GM12872 (cell line): ENCODE results near the gene LGALS12.

ENCODE experiments used
- CTCF ChIP-seq: IDR thresholded peaks from 3 replicates; pipeline ENCODE4 v1.5.1; 2011; ENCODE audit warnings: low read depth, mild to moderate bottlenecking, low read length, moderate library complexity; ENCODE audit not compliant: insufficient read depth

The LGALS12 gene

GRCh38 chr11:63492441-63492840, 13.4 kb upstream of the LGALS12 start:
- TF ChIP-seq CTCF: no peak

GRCh38 chr11:63493127-63493526, 12.8 kb upstream of the LGALS12 start:
- TF ChIP-seq CTCF: no peak

GRCh38 chr11:63494975-63495374, 10.9 kb upstream of the LGALS12 start:
- no peak for TF ChIP-seq CTCF

- no peak for TF ChIP-seq CTCF
Observed at GRCh38 chr11:63499874-63500273, 6.0 kb upstream of the LGALS12 start.

- TF ChIP-seq CTCF: no peak
Observed at GRCh38 chr11:63501236-63501635, 4.6 kb upstream of the LGALS12 start.

DNA sequence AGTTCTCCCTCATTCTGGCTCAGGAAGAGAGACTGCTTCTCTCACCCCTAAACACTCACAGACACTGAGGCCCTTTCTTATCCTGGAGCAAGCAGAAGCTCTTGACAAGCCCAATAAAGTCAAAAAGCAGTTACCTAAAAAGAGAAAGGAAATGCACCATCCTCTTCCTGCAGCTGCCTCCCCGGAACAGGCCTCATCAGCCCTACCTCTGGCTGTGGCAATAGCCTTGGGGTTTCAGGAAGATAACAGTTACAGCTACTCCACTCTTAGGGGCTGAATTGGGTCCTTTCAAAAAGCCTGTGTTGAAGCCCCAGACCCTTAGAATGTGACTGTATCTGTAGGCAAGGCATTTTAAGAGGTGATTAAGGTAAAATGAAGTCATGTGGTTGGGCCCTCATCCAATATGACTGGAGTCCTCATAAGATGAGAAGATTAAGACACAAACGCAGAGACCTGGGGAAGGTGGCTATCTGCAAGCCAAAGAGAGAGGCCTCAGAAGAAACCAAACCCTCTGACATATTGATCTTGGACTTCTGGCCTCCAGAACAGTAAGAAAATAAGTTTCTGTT, 3.5 kb upstream of the LGALS12 start:
- no peak for TF ChIP-seq CTCF

DNA sequence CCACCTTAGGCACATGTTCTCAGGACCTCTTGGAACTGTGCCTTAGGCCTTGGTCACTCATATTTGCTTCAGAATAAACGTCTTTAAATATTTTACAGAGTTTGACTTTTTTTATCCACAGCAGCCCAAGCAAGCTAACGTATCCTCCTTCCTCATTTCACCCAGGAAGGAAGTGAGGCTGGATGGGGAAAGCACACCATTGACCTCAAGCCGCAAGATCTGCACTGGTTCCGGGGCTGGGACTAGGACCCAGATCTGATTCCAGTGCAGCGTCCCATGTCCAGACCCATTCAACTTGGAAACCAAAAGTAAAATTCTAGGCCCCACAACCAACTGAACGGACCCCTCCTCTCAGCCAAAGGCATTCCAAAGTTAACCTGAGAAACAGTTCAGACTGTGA, 2.4 kb upstream of the LGALS12 start:
- no peak for TF ChIP-seq CTCF
